Uterus (tissue), 2 donors: ENCODE measurements around the gene KCNK2.

Source experiments
- POLR2A ChIP-seq, 2 donors: fragments of 450-650 bp; IDR thresholded peaks; one replicate each; pipeline ENCODE4 v1.6.1; 2016; ENCODE audit warnings: antibody characterized with exemption in 2 of 2, mild to moderate bottlenecking in 1 of 2, moderate library complexity in 1 of 2
- TF ChIP-seq, protein P1 (sequence below), 4 experiments: fragments of 200-600 bp in 2 of 4; fragments of 450-650 bp in 2 of 4; sonication (generic) in 2 of 4; IDR thresholded peaks; one replicate each; pipeline ENCODE4 v1.5.1; 2016 to 2019; ENCODE audit warnings: antibody characterized with exemption in 4 of 4, mild to moderate bottlenecking in 2 of 4, moderate library complexity in 1 of 4

GRCh38 chr1:215109171-215109570 lies 26.6 kb downstream of the KCNK2 start:
- TF ChIP-seq, protein P1, sequence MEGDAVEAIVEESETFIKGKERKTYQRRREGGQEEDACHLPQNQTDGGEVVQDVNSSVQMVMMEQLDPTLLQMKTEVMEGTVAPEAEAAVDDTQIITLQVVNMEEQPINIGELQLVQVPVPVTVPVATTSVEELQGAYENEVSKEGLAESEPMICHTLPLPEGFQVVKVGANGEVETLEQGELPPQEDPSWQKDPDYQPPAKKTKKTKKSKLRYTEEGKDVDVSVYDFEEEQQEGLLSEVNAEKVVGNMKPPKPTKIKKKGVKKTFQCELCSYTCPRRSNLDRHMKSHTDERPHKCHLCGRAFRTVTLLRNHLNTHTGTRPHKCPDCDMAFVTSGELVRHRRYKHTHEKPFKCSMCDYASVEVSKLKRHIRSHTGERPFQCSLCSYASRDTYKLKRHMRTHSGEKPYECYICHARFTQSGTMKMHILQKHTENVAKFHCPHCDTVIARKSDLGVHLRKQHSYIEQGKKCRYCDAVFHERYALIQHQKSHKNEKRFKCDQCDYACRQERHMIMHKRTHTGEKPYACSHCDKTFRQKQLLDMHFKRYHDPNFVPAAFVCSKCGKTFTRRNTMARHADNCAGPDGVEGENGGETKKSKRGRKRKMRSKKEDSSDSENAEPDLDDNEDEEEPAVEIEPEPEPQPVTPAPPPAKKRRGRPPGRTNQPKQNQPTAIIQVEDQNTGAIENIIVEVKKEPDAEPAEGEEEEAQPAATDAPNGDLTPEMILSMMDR (IDR thresholded peaks at IDR 0.05): no peak
- TF ChIP-seq POLR2A (IDR thresholded peaks at IDR 0.05): no peak
